H1 (cell line): ENCODE measurements around the gene OBSL1.

Experiments used
- CHD2 ChIP-seq: IDR thresholded peaks from 2 replicates; pipeline ENCODE4 v1.6.1; 2012; ENCODE audit warnings: low read length, improper control_type of control experiment
- HDAC6 ChIP-seq: IDR thresholded peaks from one replicate; pipeline ENCODE4 v1.7.1; 2012; ENCODE audit warnings: low read depth, mild to moderate bottlenecking, inconsistent platforms, low read length, moderate library complexity
- KDM5A ChIP-seq: fragments of 200-600 bp; IDR thresholded peaks from 2 replicates; pipeline ENCODE4 v1.7.1; 2012; ENCODE audit warnings: mild to moderate bottlenecking, low read length, inconsistent platforms, mixed read lengths
- MAFK ChIP-seq: IDR thresholded peaks from 2 replicates; pipeline ENCODE4 v1.6.1; 2012; ENCODE audit warnings: low read depth, mild to moderate bottlenecking, improper control_type of control experiment, low read length
- POLR2A ChIP-seq, 2 experiments: IDR thresholded peaks; 1 replicate in 1 of 2; 2 replicates in 1 of 2; pipeline ENCODE4 v1.6.1; 2011; ENCODE audit warnings: low read depth in 2 of 2, low read length in 2 of 2, mild to moderate bottlenecking in 2 of 2; ENCODE audit errors: control extremely low read depth in 1 of 2
- POU5F1 ChIP-seq: IDR thresholded peaks from 2 replicates; pipeline ENCODE4 v1.6.1; 2011; ENCODE audit warnings: low read depth, mild to moderate bottlenecking, low read length, moderate library complexity
- RFX5 ChIP-seq: IDR thresholded peaks from 2 replicates; pipeline ENCODE4 v1.6.1; 2011; ENCODE audit warnings: low read depth, low read length, improper control_type of control experiment, borderline replicate concordance
- RNF2 ChIP-seq: fragments of 200-900, 300-1000 bp; sonication (generic); IDR thresholded peaks from 2 replicates; pipeline ENCODE4 v1.7.1; 2016; ENCODE audit warnings: borderline replicate concordance, low read depth, mild to moderate bottlenecking, antibody characterized with exemption, low read length; ENCODE audit not compliant: poor library complexity, severe bottlenecking; ENCODE audit errors: missing control alignments
- SIN3A ChIP-seq, 2 experiments: IDR thresholded peaks in 1 of 2; conservative IDR thresholded peaks in 1 of 2; 2 replicates each; pipeline ENCODE4 v1.6.1; 2011 to 2012; ENCODE audit warnings: low read length in 2 of 2, improper control_type of control experiment in 1 of 2, low read depth in 1 of 2, mild to moderate bottlenecking in 1 of 2
- SP1 ChIP-seq: IDR thresholded peaks from 2 replicates; pipeline ENCODE4 v1.6.1; 2011; ENCODE audit warnings: low read depth, low read length
- SRF ChIP-seq: IDR thresholded peaks from 2 replicates; pipeline ENCODE4 v1.6.1; 2011; ENCODE audit warnings: mild to moderate bottlenecking, low read depth, low read length, moderate library complexity
- ZNF274 ChIP-seq: IDR thresholded peaks from 2 replicates; pipeline ENCODE4 v1.7.0; 2012; ENCODE audit warnings: low read length, borderline replicate concordance; ENCODE audit errors: extremely low read depth
- TF ChIP-seq, protein P1 (sequence below), 3 experiments: IDR thresholded peaks; 1 replicate in 2 of 3; 2 replicates in 1 of 3; pipeline versions ENCODE4 v1.5.1 to v1.6.1; 2011; ENCODE audit warnings: low read length in 3 of 3, mild to moderate bottlenecking in 3 of 3, inconsistent platforms in 2 of 3, low read depth in 1 of 3, moderate library complexity in 1 of 3; ENCODE audit not compliant: insufficient read depth in 1 of 3; ENCODE audit errors: control extremely low read depth in 1 of 3

DNA sequence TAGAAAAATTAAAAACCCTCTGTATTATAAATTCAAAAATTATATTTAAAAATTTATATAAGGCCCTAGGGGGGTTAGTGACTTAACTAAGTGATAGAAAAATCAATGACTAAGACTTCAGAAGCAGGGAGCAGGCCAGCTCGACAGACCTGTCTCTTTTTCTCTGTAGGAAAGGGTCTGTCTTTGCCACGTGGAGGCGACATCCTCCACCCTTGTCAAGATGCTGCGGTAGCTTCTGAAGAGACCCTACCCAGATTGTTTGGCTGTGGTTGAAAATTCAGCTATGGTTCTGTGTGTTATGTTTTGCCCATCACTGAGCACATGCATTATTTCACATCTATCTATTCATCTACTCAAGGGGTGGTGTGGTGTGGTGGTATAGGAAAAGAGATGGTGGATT is 47.9 kb upstream of the OBSL1 start:
- TF ChIP-seq ZNF274 (no peak), CHD2 (no peak), KDM5A (no peak), MAFK (no peak), POLR2A (IDR thresholded peaks at IDR 0.05; ENCODE audit: control extremely low read depth in 1 of 2, low read depth in 2 of 2, low read length in 2 of 2) (no peak), SRF (no peak), RFX5 (no peak), POU5F1 (no peak), SP1 (no peak), SIN3A (conservative IDR thresholded peaks at IDR 0.05 in 1 of 2, IDR thresholded peaks at IDR 0.05 in 1 of 2; ENCODE audit: low read depth in 1 of 2, low read length in 2 of 2) (no peak), HDAC6 (no peak), RNF2 (no peak)
- TF ChIP-seq, protein P1, sequence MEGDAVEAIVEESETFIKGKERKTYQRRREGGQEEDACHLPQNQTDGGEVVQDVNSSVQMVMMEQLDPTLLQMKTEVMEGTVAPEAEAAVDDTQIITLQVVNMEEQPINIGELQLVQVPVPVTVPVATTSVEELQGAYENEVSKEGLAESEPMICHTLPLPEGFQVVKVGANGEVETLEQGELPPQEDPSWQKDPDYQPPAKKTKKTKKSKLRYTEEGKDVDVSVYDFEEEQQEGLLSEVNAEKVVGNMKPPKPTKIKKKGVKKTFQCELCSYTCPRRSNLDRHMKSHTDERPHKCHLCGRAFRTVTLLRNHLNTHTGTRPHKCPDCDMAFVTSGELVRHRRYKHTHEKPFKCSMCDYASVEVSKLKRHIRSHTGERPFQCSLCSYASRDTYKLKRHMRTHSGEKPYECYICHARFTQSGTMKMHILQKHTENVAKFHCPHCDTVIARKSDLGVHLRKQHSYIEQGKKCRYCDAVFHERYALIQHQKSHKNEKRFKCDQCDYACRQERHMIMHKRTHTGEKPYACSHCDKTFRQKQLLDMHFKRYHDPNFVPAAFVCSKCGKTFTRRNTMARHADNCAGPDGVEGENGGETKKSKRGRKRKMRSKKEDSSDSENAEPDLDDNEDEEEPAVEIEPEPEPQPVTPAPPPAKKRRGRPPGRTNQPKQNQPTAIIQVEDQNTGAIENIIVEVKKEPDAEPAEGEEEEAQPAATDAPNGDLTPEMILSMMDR (IDR thresholded peaks at IDR 0.05; ENCODE audit: control extremely low read depth in 1 of 3, insufficient read depth in 1 of 3, low read depth in 1 of 3, low read length in 3 of 3), result peak; percentile 58 to 80 (median 63)
